HG03565 (cell line): Measurements from ENCODE around the gene MCUR1.
"Not testable (repeated sequence)": the region's sequence is repeated elsewhere in the genome, so short reads cannot be mapped to it uniquely, and the experiment has no call there.

Experiments used
- ATAC-seq: cut with Tn5 transposase; IDR thresholded peaks from one replicate; pipeline ENCODE4 v1.9.1; 2021; ENCODE audit warnings: mild to moderate bottlenecking, moderate library complexity; ENCODE audit not compliant: unreplicated experiment

The MCUR1 gene

GRCh38 chr6:13780162-13780561 is 34.2 kb downstream of the MCUR1 start:
- not testable (repeated sequence) for ATAC-seq

- ATAC-seq: no peak
These were observed 36.3 kb downstream of the MCUR1 start for GRCh38 chr6:13778028-13778427.

GRCh38 chr6:13776602-13777001 is 37.8 kb downstream of the MCUR1 start:
- no peak for ATAC-seq

GRCh38 chr6:13775466-13775865 is 38.9 kb downstream of the MCUR1 start:
- ATAC-seq: not testable (repeated sequence)

- not testable (repeated sequence) for ATAC-seq
These were observed 41.9 kb downstream of the MCUR1 start for GRCh38 chr6:13772358-13773030.

- ATAC-seq: no peak
These were observed 44.7 kb downstream of the MCUR1 start for GRCh38 chr6:13769655-13770053.

GRCh38 chr6:13769034-13769654 is 45.2 kb downstream of the MCUR1 start:
- ATAC-seq: no peak

GRCh38 chr6:13767121-13767808 is 47.1 kb downstream of the MCUR1 start:
- ATAC-seq: no peak

GRCh38 chr6:13766201-13766634 is 48.1 kb downstream of the MCUR1 start:
- ATAC-seq: no peak

- no peak for ATAC-seq
These were observed 48.8 kb downstream of the MCUR1 start for GRCh38 chr6:13765570-13765969.

- ATAC-seq: no peak
These were observed 49.4 kb downstream of the MCUR1 start for GRCh38 chr6:13764996-13765395.

GRCh38 chr6:13763740-13764381 is 50.5 kb downstream of the MCUR1 start:
- peak; percentile 38 for ATAC-seq

- no peak for ATAC-seq
These were observed 51.5 kb downstream of the MCUR1 start for GRCh38 chr6:13762611-13763441.

- no peak for ATAC-seq
These were observed 52.9 kb downstream of the MCUR1 start for GRCh38 chr6:13761361-13762036.

- no peak for ATAC-seq
These were observed 53.8 kb downstream of the MCUR1 start for GRCh38 chr6:13760307-13761304.

GRCh38 chr6:13759025-13759424 is 55.3 kb downstream of the MCUR1 start:
- no peak for ATAC-seq

- no peak for ATAC-seq
These were observed 59.7 kb downstream of the MCUR1 start for GRCh38 chr6:13754644-13755043.

- no peak for ATAC-seq
These were observed 70.6 kb downstream of the MCUR1 start for GRCh38 chr6:13743736-13744127.
